ENCODE measurements around the gene LRP10.

- TF ChIP-seq POLR2AphosphoS5 (IDR thresholded peaks at IDR 0.05; ENCODE audit: insufficient read depth in 1 of 2, low read depth in 1 of 2), result no peak
- no peak for TF ChIP-seq CTCF (IDR thresholded peaks at IDR 0.05)
- no peak for TF ChIP-seq POLR2A (IDR thresholded peaks at IDR 0.05)
These were observed 30.3 kb downstream of the LRP10 start for GRCh38 chr14:22901799-22902198.

Data from vagina (tissue), 2 donors.